ENCODE results near the gene CAMTA1. TPM values are rescaled to one million over a fixed set of nuclear protein-coding genes. Genes with fewer than 3 reads are reported as not detected.

CAMTA1 gene
- total RNA-seq, 1 experiment from 2014 or later, result 82.2 TPM

- ChIA-PET CTCF (no interaction called here), POLR2A (no interaction called here)
- H3K4me1 ChIP-seq (ENCODE audit: control insufficient read depth, insufficient read depth, low read length), result no peaks in the 10 kb centered on the region
- ATAC-seq (no peak), DNase-seq (ENCODE audit: low read depth, low spot score) (no peak)
- no TSS peak for BruUV-seq (replicated peaks)
- no peaks in the 10 kb centered on the region for H3K36me3 ChIP-seq (ENCODE audit: control insufficient read depth, insufficient read depth, low read length)
- no peaks in the 10 kb centered on the region for H3K27me3 ChIP-seq (ENCODE audit: control insufficient read depth, insufficient read depth, low read length)
- H3K9me3 ChIP-seq (ENCODE audit: control insufficient read depth, insufficient read depth, low read depth, low read length), result no peaks in the 10 kb centered on the region
- intact Hi-C loops (cut with micrococcal nuclease; ENCODE audit: unreplicated experiment), result no loop called here
- H3K4me3 ChIP-seq (ENCODE audit: low read depth in 2 of 2, low read length in 2 of 2), result no peak overlapping the region
- TF ChIP-seq TCF7L2 (IDR thresholded peaks at IDR 0.05; ENCODE audit: low read depth, low read length), result no peak
- no peak for TF ChIP-seq CTCF (IDR thresholded peaks at IDR 0.05)
- TF ChIP-seq POLR2AphosphoS5 (IDR thresholded peaks at IDR 0.05; ENCODE audit: low read depth, low read length), result no peak
- no peak for TF ChIP-seq SIN3A (IDR thresholded peaks at IDR 0.05; ENCODE audit: borderline replicate concordance, insufficient read depth, low read depth, low read length)
- in situ Hi-C loops (cut with HindIII; ENCODE audit: low pct_unique_long_range_greater_than_20kb, low sequenced_read_pairs), result no loop called here
- no peak overlapping the region for H3K27ac ChIP-seq (ENCODE audit: low read length)
Observed at GRCh38 chr1:7322283-7322785, 537.1 kb downstream of the CAMTA1 start.

DNA sequence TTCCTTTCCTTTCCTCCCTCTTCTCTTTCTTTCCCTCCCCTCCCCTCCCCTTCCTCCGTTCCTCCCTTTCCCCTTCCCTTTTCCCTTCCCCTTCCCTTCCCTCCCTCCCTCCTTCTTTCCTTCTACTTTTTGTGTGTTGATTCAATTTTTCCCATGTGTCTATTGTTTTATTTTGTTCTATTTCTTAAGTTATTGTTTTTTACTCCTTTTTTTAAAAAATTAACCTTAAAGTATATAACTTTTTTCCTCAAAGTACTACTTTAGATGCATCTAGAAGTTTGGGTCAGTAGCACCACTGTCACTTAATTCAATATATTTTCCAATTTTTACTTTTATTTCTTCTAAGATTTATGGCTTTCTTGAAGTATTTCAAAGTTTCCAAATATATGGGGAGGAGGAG, 537.7 kb downstream of the CAMTA1 start:
- Histone ChIP-seq H3K36me3 (ENCODE audit: control insufficient read depth, insufficient read depth, low read length) (no peaks in the 10 kb centered on the region), H3K27me3 (ENCODE audit: control insufficient read depth, insufficient read depth, low read length) (no peaks in the 10 kb centered on the region), H3K4me3 (ENCODE audit: low read depth in 2 of 2, low read length in 2 of 2) (no peak overlapping the region), H3K9me3 (ENCODE audit: control insufficient read depth, insufficient read depth, low read depth, low read length) (no peaks in the 10 kb centered on the region; the same call in 1 of the 2 replicates), H3K27ac (ENCODE audit: low read length) (no peak overlapping the region), H3K4me1 (ENCODE audit: control insufficient read depth, insufficient read depth, low read length) (no peaks in the 10 kb centered on the region)
- no TSS peak for BruUV-seq (replicated peaks)
- TF ChIP-seq POLR2AphosphoS5 (IDR thresholded peaks at IDR 0.05; ENCODE audit: low read depth, low read length) (no peak), REST (IDR thresholded peaks at IDR 0.05; ENCODE audit: insufficient read depth in 1 of 2, low read depth in 2 of 2, low read length in 1 of 2) (no peak)
- intact Hi-C loops (cut with micrococcal nuclease; ENCODE audit: unreplicated experiment) (no loop called here), in situ Hi-C loops (cut with HindIII; ENCODE audit: low pct_unique_long_range_greater_than_20kb, low sequenced_read_pairs) (no loop called here)
- ATAC-seq (no peak), DNase-seq (ENCODE audit: low read depth, low spot score) (no peak)
- ChIA-PET CTCF (no interaction called here), POLR2A (no interaction called here)

GRCh38 chr1:7325254-7325653, 540.0 kb downstream of the CAMTA1 start:
- in situ Hi-C loops (cut with HindIII; ENCODE audit: low pct_unique_long_range_greater_than_20kb, low sequenced_read_pairs) (no loop called here), intact Hi-C loops (cut with micrococcal nuclease; ENCODE audit: unreplicated experiment) (no loop called here)
- H3K36me3 ChIP-seq (ENCODE audit: control insufficient read depth, insufficient read depth, low read length), result no peaks in the 10 kb centered on the region
- ATAC-seq (no peak), DNase-seq (ENCODE audit: low read depth, low spot score) (no peak)
- no peaks in the 10 kb centered on the region for H3K4me1 ChIP-seq (ENCODE audit: control insufficient read depth, insufficient read depth, low read length)
- H3K4me3 ChIP-seq (ENCODE audit: low read depth in 2 of 2, low read length in 2 of 2), result no peak overlapping the region
- CTCF ChIA-PET, result no interaction called here
- POLR2A ChIA-PET, result no interaction called here
- BruUV-seq (replicated peaks), result no TSS peak
- TF ChIP-seq POLR2AphosphoS5 (IDR thresholded peaks at IDR 0.05; ENCODE audit: low read depth, low read length) (no peak), REST (IDR thresholded peaks at IDR 0.05; ENCODE audit: insufficient read depth in 1 of 2, low read depth in 2 of 2, low read length in 1 of 2) (no peak), CTCF (IDR thresholded peaks at IDR 0.05) (no peak)
- H3K27ac ChIP-seq (ENCODE audit: low read length), result no peak overlapping the region
- no peaks in the 10 kb centered on the region for H3K27me3 ChIP-seq (ENCODE audit: control insufficient read depth, insufficient read depth, low read length)
- peaks cover 4% of the 10 kb centered on the region; the same call in 1 of the 2 replicates for H3K9me3 ChIP-seq (ENCODE audit: control insufficient read depth, insufficient read depth, low read depth, low read length)
